Measurements from ENCODE around the gene SLC12A7. TPM values are rescaled to one million over a fixed set of nuclear protein-coding genes. Genes with fewer than 3 reads are reported as not detected.

The SLC12A7 gene
- total RNA-seq, 1 experiment from 2014 or later = 30.8 TPM

DNA sequence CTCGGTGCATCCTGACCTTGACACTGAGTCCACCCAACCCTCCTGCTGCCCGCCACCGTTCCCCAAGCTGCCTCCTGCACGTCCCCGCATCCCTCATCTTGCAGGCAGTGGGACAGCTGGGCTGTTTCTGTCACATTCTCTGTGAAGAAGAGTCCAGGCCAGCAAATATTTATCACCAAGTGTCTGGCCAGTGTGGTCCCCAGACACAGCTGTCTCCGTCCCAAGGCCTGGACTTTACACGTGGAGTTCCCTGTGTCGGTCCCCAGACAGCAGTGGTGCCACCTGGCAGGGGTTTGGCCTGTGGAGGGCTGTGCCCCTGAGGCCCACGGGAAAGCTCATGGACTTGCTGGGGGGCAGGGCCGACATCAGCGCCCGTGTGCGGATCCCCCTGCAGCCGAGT is 9.2 kb upstream of the SLC12A7 start:
- Histone ChIP-seq H4K20me1 (ENCODE audit: control insufficient read depth, insufficient read depth, insufficient read length) (no peaks in the 10 kb centered on the region), H3K27ac (ENCODE audit: insufficient read length, low read depth, low read length) (no peak overlapping the region), H2BK20ac (ENCODE audit: low read depth, low read length, poor library complexity, severe bottlenecking) (no peak overlapping the region), H3K4me1 (ENCODE audit: insufficient read depth, low read length) (no peaks in the 10 kb centered on the region), H2BK120ac (ENCODE audit: low read depth, low read length, poor library complexity, severe bottlenecking) (no peak overlapping the region), H3K9me3 (ENCODE audit: control insufficient read depth, low read depth, low read length) (no peaks in the 10 kb centered on the region), H3K79me2 (ENCODE audit: insufficient read depth, low read length) (no peaks in the 10 kb centered on the region), H2AK5ac (ENCODE audit: insufficient read length, low read length) (no peak overlapping the region), H2BK12ac (ENCODE audit: insufficient read length, low read depth, low read length) (no peak overlapping the region), H3K23me2 (ENCODE audit: insufficient read length, low read depth, low read length, poor library complexity, severe bottlenecking) (no peaks in the 10 kb centered on the region), H3K14ac (ENCODE audit: insufficient read depth, low read length) (no peak overlapping the region), H3K23ac (ENCODE audit: insufficient read length, low read depth, low read length) (no peak overlapping the region), H3K79me1 (ENCODE audit: insufficient read depth, low read depth, low read length, poor library complexity, severe bottlenecking) (no peaks in the 10 kb centered on the region), H3K9ac (ENCODE audit: extremely low read depth, insufficient read length, low read length) (no peak overlapping the region), H2BK5ac (ENCODE audit: insufficient read length, low read length) (no peak overlapping the region), H3K27me3 (ENCODE audit: insufficient read depth, low read length) (no peaks in the 10 kb centered on the region), H3K18ac (ENCODE audit: insufficient read length, low read depth, low read length) (no peak overlapping the region), H4K8ac (replicated peaks; ENCODE audit: insufficient read length, low read depth, low read length) (no peak overlapping the region), H3T11ph (ENCODE audit: low read length) (no peak overlapping the region), H3K56ac (ENCODE audit: insufficient read length, low read depth, low read length) (no peak overlapping the region), H3K4me2 (ENCODE audit: insufficient read depth, insufficient read length, low read length) (no peak overlapping the region), H2BK15ac (ENCODE audit: low read depth, low read length) (no peak overlapping the region), H4K5ac (ENCODE audit: insufficient read length, low read depth, low read length) (no peak overlapping the region), H3K4ac (ENCODE audit: low read depth, low read length) (no peak overlapping the region), H4K91ac (ENCODE audit: insufficient read length, low read depth, low read length) (no peak overlapping the region), H2AFZ (ENCODE audit: low read length) (no peak overlapping the region)
- H3K27me3 Mint-ChIP-seq (ENCODE audit: low read depth) = peaks cover 19% of the 10 kb centered on the region
- TF ChIP-seq, protein P1, sequence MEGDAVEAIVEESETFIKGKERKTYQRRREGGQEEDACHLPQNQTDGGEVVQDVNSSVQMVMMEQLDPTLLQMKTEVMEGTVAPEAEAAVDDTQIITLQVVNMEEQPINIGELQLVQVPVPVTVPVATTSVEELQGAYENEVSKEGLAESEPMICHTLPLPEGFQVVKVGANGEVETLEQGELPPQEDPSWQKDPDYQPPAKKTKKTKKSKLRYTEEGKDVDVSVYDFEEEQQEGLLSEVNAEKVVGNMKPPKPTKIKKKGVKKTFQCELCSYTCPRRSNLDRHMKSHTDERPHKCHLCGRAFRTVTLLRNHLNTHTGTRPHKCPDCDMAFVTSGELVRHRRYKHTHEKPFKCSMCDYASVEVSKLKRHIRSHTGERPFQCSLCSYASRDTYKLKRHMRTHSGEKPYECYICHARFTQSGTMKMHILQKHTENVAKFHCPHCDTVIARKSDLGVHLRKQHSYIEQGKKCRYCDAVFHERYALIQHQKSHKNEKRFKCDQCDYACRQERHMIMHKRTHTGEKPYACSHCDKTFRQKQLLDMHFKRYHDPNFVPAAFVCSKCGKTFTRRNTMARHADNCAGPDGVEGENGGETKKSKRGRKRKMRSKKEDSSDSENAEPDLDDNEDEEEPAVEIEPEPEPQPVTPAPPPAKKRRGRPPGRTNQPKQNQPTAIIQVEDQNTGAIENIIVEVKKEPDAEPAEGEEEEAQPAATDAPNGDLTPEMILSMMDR (conservative IDR thresholded peaks at IDR 0.05) = no peak
- peaks cover 15 to 28% of the 10 kb centered on the region in 2 experiments for H3K4me1 Mint-ChIP-seq
- no peak for DNase-seq
- H3K36me3 Mint-ChIP-seq (ENCODE audit: insufficient read depth in 1 of 3, low read depth in 3 of 3) = peaks cover 0 to 5% (median 0%) of the 10 kb centered on the region in 3 experiments; a peak in 5 of 7 replicates
- H3K9me3 Mint-ChIP-seq = peaks cover 3 to 8% of the 10 kb centered on the region in 2 experiments
- no CpG with 5 or more reads among the region's 14 CpGs for WGBS (ENCODE audit: extremely low coverage, insufficient read length, low lambda C conversion rate)
- no peak overlapping the region for H3K4me3 Mint-ChIP-seq
- no peak overlapping the region for H3K27ac Mint-ChIP-seq

All from H9 (cell line).